WI38 (cell line): ENCODE measurements around the gene GOLT1B.

Experiments used
- H3K4me3 ChIP-seq: 2 replicates; pipeline ENCODE4 v1.5.1; 2011; ENCODE audit warnings: low read depth, mild to moderate bottlenecking, control low read depth, low read length
- TF ChIP-seq, protein P1 (sequence below): IDR thresholded peaks from 2 replicates; pipeline ENCODE4 v1.5.1; 2012; ENCODE audit warnings: low read depth, mild to moderate bottlenecking, control low read depth, low read length

Gene GOLT1B

DNA sequence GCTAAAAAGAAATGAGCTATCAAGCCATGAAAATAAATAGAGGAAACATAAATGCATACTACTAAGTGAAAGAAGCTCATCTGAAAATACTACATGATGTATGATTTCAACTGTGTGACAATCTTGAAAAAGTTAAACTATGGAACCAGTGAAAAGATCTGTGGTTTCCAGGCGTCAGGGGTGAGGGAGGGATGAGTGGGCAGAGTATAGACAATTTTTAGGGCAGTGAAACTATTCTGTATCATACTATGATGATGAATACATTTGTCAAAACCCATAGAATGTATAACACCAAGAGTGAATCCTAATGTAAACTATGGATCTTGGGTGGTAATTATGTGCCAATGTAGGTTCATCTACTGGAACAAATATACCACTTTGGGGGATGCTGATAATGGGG is 45.8 kb downstream of the GOLT1B start:
- TF ChIP-seq, protein P1, sequence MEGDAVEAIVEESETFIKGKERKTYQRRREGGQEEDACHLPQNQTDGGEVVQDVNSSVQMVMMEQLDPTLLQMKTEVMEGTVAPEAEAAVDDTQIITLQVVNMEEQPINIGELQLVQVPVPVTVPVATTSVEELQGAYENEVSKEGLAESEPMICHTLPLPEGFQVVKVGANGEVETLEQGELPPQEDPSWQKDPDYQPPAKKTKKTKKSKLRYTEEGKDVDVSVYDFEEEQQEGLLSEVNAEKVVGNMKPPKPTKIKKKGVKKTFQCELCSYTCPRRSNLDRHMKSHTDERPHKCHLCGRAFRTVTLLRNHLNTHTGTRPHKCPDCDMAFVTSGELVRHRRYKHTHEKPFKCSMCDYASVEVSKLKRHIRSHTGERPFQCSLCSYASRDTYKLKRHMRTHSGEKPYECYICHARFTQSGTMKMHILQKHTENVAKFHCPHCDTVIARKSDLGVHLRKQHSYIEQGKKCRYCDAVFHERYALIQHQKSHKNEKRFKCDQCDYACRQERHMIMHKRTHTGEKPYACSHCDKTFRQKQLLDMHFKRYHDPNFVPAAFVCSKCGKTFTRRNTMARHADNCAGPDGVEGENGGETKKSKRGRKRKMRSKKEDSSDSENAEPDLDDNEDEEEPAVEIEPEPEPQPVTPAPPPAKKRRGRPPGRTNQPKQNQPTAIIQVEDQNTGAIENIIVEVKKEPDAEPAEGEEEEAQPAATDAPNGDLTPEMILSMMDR = no peak
- H3K4me3 ChIP-seq = no peak overlapping the region

DNA sequence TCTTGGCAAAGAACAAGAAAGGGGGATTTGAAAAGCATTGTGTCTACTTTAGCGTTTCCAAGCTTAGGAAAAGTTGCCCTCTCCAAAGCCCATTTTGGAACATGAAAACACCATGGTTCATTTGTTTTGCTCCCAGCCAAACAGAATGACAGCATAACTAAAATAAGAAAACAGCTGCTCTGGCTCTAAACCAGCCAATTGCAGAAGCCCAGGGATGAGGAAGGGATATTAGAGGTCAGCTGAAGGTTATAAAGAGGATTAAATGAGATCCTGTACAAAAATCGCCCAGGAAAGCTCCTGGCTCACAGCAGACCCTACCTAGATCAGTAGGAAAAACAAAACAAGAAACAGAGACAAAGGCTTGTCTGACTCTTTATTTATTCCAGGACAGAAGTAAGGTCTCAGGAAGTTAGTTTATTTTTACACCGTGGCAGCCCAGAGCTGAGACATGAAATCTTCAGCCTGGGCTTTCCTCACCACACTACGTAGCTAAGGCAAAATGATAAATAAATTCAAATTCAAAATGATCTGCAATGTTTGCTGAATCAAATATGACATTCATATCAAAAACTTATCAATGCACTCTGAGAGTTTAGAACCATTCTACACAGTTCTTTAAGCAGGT is 50.4 kb downstream of the GOLT1B start:
- TF ChIP-seq, protein P1 = no peak
- H3K4me3 ChIP-seq = no peak overlapping the region

DNA sequence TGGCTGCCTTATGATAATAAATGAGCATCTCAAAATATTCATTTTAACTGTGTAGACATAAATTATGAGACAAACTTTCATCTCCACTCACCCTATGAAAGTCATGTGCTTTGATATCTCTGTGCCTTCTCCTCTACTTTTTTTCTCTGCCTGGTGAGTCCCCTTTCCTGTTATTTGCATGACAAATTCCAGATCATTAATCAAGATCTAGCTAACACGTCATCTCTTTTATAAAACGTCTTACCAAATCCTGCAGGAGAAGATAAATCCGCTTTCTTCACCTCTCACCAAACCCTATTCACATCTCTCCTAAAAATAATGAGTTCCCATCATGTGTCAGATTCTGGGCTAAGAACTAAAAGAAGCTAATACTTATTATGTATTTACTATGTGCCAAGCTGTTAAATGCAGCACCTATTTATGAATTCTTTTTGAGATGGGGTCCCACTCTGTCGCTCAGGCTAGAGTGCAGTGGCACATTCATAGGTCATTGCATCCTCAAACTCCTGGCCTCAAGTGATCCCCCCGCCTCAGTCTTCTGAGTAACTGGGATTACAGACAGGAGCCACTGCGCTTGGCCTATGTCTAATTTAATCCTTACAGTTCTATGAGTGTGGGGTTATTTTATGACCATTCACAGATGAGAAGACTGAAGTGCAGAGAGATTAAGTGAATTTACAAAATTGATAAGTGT is 51.2 kb downstream of the GOLT1B start:
- TF ChIP-seq, protein P1 = no peak
- no peak overlapping the region for H3K4me3 ChIP-seq

DNA sequence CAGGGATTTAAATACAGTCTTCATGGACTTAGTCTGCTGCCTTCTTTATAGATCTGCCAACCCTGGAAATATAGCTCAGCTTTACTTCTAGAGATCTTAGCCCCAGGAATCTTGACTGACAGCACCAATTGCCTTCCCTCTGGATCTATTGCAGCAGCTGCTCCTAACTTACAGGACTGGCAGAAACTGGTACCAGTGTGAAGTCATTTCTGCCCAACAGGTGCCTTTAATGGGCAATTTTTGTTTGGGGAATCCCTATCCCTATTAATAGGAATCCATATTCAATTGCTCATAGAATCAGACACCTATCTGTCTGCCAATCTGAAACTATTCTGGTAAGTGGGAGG is 51.7 kb downstream of the GOLT1B start:
- TF ChIP-seq, protein P1 = no peak
- H3K4me3 ChIP-seq = no peak overlapping the region

DNA sequence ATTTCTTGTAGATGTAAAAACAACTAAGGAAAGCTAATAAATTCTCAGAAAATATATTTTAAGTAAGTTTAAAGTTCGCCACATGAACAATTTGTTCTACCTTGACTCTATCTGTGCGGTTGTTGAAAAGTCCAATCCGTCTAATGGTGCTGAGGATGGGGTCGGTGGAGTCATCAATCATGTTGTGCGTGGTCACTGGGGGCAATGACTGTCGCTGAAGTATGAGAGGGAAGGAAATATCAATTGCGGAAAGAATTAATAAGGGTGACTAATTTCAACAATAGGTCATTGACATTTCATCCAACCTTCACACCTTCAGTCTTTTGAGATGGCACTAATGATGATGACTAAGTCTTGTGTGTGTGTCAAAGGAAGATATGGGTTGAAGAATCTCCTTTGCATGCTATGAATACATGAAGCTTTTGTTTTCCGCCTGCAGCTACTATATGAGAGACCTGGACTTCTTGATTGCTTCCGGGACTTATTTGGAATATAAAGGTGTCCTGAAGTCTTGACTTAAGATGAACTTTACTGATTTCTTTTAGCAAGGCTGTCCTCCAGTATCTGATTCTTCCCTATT is 56.6 kb downstream of the GOLT1B start:
- no peak overlapping the region for H3K4me3 ChIP-seq
- TF ChIP-seq, protein P1 = no peak

DNA sequence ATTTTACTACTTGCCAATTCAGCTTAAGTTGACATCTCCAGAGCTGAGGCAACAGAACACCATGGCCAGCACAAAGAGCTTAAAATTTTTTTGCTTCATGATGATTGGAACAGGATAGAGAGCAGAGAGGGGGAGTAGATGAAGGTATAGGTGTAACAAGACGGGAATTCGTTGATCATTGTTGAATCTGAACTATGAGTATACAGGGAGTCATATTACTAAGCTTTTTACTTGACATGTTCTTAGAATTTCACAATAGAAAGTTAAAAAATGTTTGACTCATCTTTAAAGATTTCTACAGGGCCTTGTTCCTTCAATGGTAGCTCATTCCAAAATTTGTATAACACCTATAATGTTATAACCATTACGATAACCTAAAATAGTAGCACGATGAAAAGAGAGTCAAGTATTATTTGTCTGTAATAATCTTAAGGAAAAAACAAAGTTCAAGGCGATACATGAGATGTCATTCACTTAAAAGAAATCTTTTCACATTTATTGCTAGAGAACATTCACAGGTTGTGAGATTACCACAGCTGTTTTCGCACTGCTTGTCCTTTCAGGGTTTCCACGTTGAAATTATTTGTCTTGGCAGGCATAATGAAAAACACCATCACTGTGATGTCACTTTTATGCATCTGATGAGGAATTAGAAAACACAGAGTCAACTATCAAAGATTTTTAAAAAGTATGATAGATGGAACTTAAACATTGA is 58.4 kb downstream of the GOLT1B start:
- TF ChIP-seq, protein P1 = no peak

DNA sequence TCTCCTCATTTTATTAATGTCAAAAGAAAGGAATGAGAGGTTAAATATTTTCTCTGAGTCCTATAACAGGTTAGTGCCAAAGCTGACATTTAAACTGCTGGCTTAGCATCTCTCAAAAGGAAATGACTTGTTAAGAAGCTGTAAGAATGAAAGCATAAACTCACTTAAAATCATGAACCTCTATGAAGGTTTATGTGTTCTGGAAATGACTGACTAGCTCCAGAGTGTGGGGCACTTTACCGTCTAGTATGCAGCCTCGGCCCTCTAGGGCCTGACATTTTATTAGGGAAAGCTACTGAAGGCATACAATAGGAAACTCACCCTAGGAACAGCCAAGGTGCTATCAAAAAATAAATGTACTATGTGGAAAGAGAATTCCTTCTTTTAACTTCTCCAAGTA is 59.6 kb downstream of the GOLT1B start:
- TF ChIP-seq, protein P1 = no peak
- H3K4me3 ChIP-seq = no peak overlapping the region

More for the DNA sequence above, 58.4 kb downstream of the GOLT1B start:
- no peak overlapping the region for H3K4me3 ChIP-seq
